Upper lobe of left lung (tissue), 4 donors: ENCODE data around the gene NCF2.

Source experiments
- EP300 ChIP-seq, 4 donors: sonication (generic); formaldehyde crosslinking; IDR thresholded peaks; one replicate each; pipeline ENCODE4 v1.5.1; 2017; ENCODE audit warnings: antibody characterized with exemption in 4 of 4, control low read depth in 2 of 4
- POLR2A ChIP-seq, 4 donors: fragments of 450-650 bp; IDR thresholded peaks; one replicate each; pipeline ENCODE4 v1.5.1; 2016 to 2017; ENCODE audit warnings: antibody characterized with exemption in 4 of 4, mild to moderate bottlenecking in 2 of 4
- POLR2AphosphoS5 ChIP-seq, 2 donors: sonication (generic); formaldehyde crosslinking; IDR thresholded peaks; one replicate each; pipeline ENCODE4 v1.5.1; 2017; ENCODE audit warnings: antibody characterized with exemption in 2 of 2

DNA sequence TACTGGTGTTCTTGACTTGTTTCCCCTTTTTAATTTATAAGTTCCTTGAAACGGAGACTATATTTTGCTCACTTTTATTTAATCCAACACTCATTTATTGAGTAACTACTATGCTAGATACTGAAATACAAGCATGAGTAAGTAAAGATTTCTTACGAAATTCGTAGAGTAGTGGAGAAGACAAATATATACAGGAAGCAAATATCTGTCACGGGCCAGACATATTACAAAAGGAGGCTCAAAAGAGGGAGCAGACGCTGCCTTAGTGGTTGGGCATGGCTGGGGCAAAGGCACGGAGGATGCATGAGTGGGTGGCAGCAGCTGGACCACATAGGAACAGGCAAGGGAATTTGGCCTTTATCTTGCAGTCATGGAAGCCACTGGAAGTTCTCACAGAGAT, 6.8 kb downstream of the NCF2 start:
- TF ChIP-seq POLR2A (IDR thresholded peaks at IDR 0.05) (peak in 1 of 4 donors; percentile 50), POLR2AphosphoS5 (IDR thresholded peaks at IDR 0.05) (no peak), EP300 (IDR thresholded peaks at IDR 0.05) (peak in 1 of 4 donors; percentile 40)
